Measurements from ENCODE around the gene FMO4. TPM values are rescaled to one million over a fixed set of nuclear protein-coding genes. Genes with fewer than 3 reads are reported as not detected.
"Not testable (repeated sequence)": the region's sequence is repeated elsewhere in the genome, so short reads cannot be mapped to it uniquely, and the experiment has no call there.

The FMO4 gene
- total and polyA plus RNA-seq, 10 of the 15 experiments (the other 5 are each of a cell fraction or from before 2014, with no cell fraction given): 0.26 to 3.0 (median 1.1) TPM

GRCh38 chr1:171357179-171357578, 43.2 kb downstream of the FMO4 start:
- ChIA-PET RAD21 (ENCODE audit: unreplicated experiment) (interaction anchor here (0.6 to 1.3 kb wide), 2 partner anchors 43 to 55 kb away, joined by 3 read pairs; partner anchors contain the start of gene FMO4), SMC1A (ENCODE audit: uncharacterized antibody, unreplicated experiment) (no interaction called here), CTCF (no interaction called here), POLR2A (no interaction called here)
- H3K4me3 ChIP-seq: no peak overlapping the region
- no peaks in the 10 kb centered on the region; a peak in 1 of 4 replicates for H3K27me3 ChIP-seq (replicated peaks in 1 of 2; ENCODE audit: control insufficient read depth in 2 of 2, insufficient read depth in 2 of 2, low read length in 1 of 2)
- no peak overlapping the region for H3K9ac ChIP-seq (ENCODE audit: control insufficient read depth, insufficient read depth, low read length)
- FAIRE-seq (no peak), ATAC-seq (no peak), DNase-seq (ENCODE audit: low read depth, low spot score) (no peak)
- intact Hi-C loops (cut with micrococcal nuclease; ENCODE audit: unreplicated experiment) (no loop called here), in situ Hi-C loops (cut with MboI) (no loop called here)
- no peak overlapping the region for H2AFZ ChIP-seq (ENCODE audit: control insufficient read depth, low read depth, low read length)
- H3K4me1 ChIP-seq (ENCODE audit: control insufficient read depth, insufficient read depth, low read length): no peaks in the 10 kb centered on the region
- H3K36me3 ChIP-seq (ENCODE audit: control insufficient read depth in 2 of 2, insufficient read depth in 2 of 2, low read length in 1 of 2): no peaks in the 10 kb centered on the region
- H3K27ac ChIP-seq (ENCODE audit: control insufficient read depth, insufficient read depth): no peak overlapping the region
- WGBS (ENCODE audit: insufficient coverage, insufficient replicate concordance, low lambda C conversion rate, missing lambda C conversion rate): 20% methylated on average over 3 of the region's 4 CpGs
- TF ChIP-seq KLF5 (IDR thresholded peaks at IDR 0.05; ENCODE audit: partially characterized antibody): no peak
- TF ChIP-seq CBX3 (IDR thresholded peaks at IDR 0.05; ENCODE audit: borderline replicate concordance, low read depth): no peak
- TF ChIP-seq MYC (IDR thresholded peaks at IDR 0.05; ENCODE audit: insufficient read depth, insufficient read length, insufficient replicate concordance, low read length, severe bottlenecking): no peak
- TF ChIP-seq ATF3 (IDR thresholded peaks at IDR 0.05; ENCODE audit: borderline replicate concordance, extremely low read depth, low read depth, low read length): no peak
- no peak for TF ChIP-seq DPF2 (IDR thresholded peaks at IDR 0.05)
- no peak for TF ChIP-seq MEF2B (IDR thresholded peaks at IDR 0.05; ENCODE audit: partially characterized antibody, poor library complexity, severe bottlenecking)
- no peak for TF ChIP-seq STAT1 (conservative IDR thresholded peaks at IDR 0.05)
- no peaks in the 10 kb centered on the region for H3K9me3 ChIP-seq (replicated peaks; ENCODE audit: control insufficient read depth, insufficient read depth, low read length)
- H3K79me2 ChIP-seq (ENCODE audit: control insufficient read depth, insufficient read depth, low read length): no peaks in the 10 kb centered on the region
- H4K20me1 ChIP-seq (ENCODE audit: control insufficient read depth, insufficient read depth): no peaks in the 10 kb centered on the region
- H3K4me2 ChIP-seq (ENCODE audit: control insufficient read depth, insufficient read depth): no peak overlapping the region
- no TSS peak for BruUV-seq (replicated peaks)

- DNase-seq (ENCODE audit: low read depth, low spot score); H3K4me3 ChIP-seq; H3K4me1 ChIP-seq (ENCODE audit: control insufficient read depth, insufficient read depth, low read length); RAD21 ChIA-PET (ENCODE audit: unreplicated experiment); H3K4me2 ChIP-seq (ENCODE audit: control insufficient read depth, insufficient read depth); in situ Hi-C loops (cut with MboI); BruUV-seq (replicated peaks); H3K79me2 ChIP-seq (ENCODE audit: control insufficient read depth, insufficient read depth, low read length); H3K9me3 ChIP-seq (replicated peaks; ENCODE audit: control insufficient read depth, insufficient read depth, low read length); H3K36me3 ChIP-seq (ENCODE audit: control insufficient read depth in 2 of 2, insufficient read depth in 2 of 2, low read length in 1 of 2); ATAC-seq; intact Hi-C loops (cut with micrococcal nuclease; ENCODE audit: unreplicated experiment); H4K20me1 ChIP-seq (ENCODE audit: control insufficient read depth, insufficient read depth); SMC1A ChIA-PET (ENCODE audit: uncharacterized antibody, unreplicated experiment); POLR2A ChIA-PET; CTCF ChIA-PET; FAIRE-seq; H3K27ac ChIP-seq (ENCODE audit: control insufficient read depth, insufficient read depth); H3K9ac ChIP-seq (ENCODE audit: control insufficient read depth, insufficient read depth, low read length); H3K27me3 ChIP-seq (replicated peaks in 1 of 2; ENCODE audit: control insufficient read depth in 2 of 2, insufficient read depth in 2 of 2, low read length in 1 of 2); H2AFZ ChIP-seq (ENCODE audit: control insufficient read depth, low read depth, low read length): not testable (repeated sequence)
- WGBS (ENCODE audit: insufficient coverage, insufficient replicate concordance, low lambda C conversion rate, missing lambda C conversion rate): 39% methylated on average over 5 of the region's 7 CpGs
Measured at GRCh38 chr1:171359355-171359648, 45.3 kb downstream of the FMO4 start.

GRCh38 chr1:171359731-171360527, 45.9 kb downstream of the FMO4 start:
- in situ Hi-C loops (cut with MboI); BruUV-seq (replicated peaks); ATAC-seq; H3K27ac ChIP-seq (ENCODE audit: control insufficient read depth, insufficient read depth); H3K4me3 ChIP-seq; H3K27me3 ChIP-seq (replicated peaks in 1 of 2; ENCODE audit: control insufficient read depth in 2 of 2, insufficient read depth in 2 of 2, low read length in 1 of 2); H3K79me2 ChIP-seq (ENCODE audit: control insufficient read depth, insufficient read depth, low read length); H3K9ac ChIP-seq (ENCODE audit: control insufficient read depth, insufficient read depth, low read length); SMC1A ChIA-PET (ENCODE audit: uncharacterized antibody, unreplicated experiment); H3K36me3 ChIP-seq (ENCODE audit: control insufficient read depth in 2 of 2, insufficient read depth in 2 of 2, low read length in 1 of 2); H2AFZ ChIP-seq (ENCODE audit: control insufficient read depth, low read depth, low read length); POLR2A ChIA-PET; FAIRE-seq; H3K4me1 ChIP-seq (ENCODE audit: control insufficient read depth, insufficient read depth, low read length); intact Hi-C loops (cut with micrococcal nuclease; ENCODE audit: unreplicated experiment); RAD21 ChIA-PET (ENCODE audit: unreplicated experiment); H3K4me2 ChIP-seq (ENCODE audit: control insufficient read depth, insufficient read depth); H3K9me3 ChIP-seq (replicated peaks; ENCODE audit: control insufficient read depth, insufficient read depth, low read length); H4K20me1 ChIP-seq (ENCODE audit: control insufficient read depth, insufficient read depth); DNase-seq (ENCODE audit: low read depth, low spot score): not testable (repeated sequence)
- CTCF ChIA-PET: interaction anchor here (0.6 kb wide), 1 partner anchor 38 kb away, joined by 3 read pairs; no protein-coding TSS in a partner anchor
- WGBS (ENCODE audit: insufficient coverage, insufficient replicate concordance, low lambda C conversion rate, missing lambda C conversion rate): 49% methylated on average over 9 of the region's 9 CpGs
